AG04450 (cell line): ENCODE measurements around the gene FAM131B. TPM values are rescaled to one million over a fixed set of nuclear protein-coding genes. Genes with fewer than 3 reads are reported as not detected.

ENCODE experiments used
- CTCF ChIA-PET: fragments of 300-600, 350-600 bp; formaldehyde crosslinking; extraction: SDS; loops from one replicate; lab custom pipeline; 2022; ENCODE audit warnings: antibody characterized with exemption, inconsistent platforms; lab: Charles Lee
- POLR2A ChIA-PET: fragments of 350-600 bp; formaldehyde crosslinking; extraction: SDS; loops from one replicate; lab custom pipeline; 2021; ENCODE audit warnings: antibody characterized with exemption, inconsistent platforms; lab: Yijun Ruan, JAX
- DNase-seq: peaks from one replicate; pipeline ENCODE4 v3.0.0-alpha.2; 2011; ENCODE audit warnings: low read depth, low spot score
- H3K27ac ChIP-seq: one replicate; pipeline ENCODE4 v1.5.1; 2012; ENCODE audit warnings: low read depth, low read length, control low read depth
- H3K27me3 ChIP-seq: one replicate; pipeline ENCODE4 v1.6.0; 2012; ENCODE audit warnings: low read length; ENCODE audit not compliant: control insufficient read depth, insufficient read depth
- H3K4me3 ChIP-seq: 2 replicates; pipeline ENCODE4 v1.5.1; 2011; ENCODE audit warnings: mild to moderate bottlenecking, low read depth, low read length, control low read depth
- H3K9me3 ChIP-seq: 2 replicates; pipeline ENCODE4 v1.5.1; 2012; ENCODE audit warnings: low read length; ENCODE audit not compliant: control insufficient read depth, insufficient read depth
- CTCF ChIP-seq: IDR thresholded peaks from 2 replicates; pipeline ENCODE4 v1.5.1; 2011; ENCODE audit warnings: low read depth, low read length, control low read depth, inconsistent platforms
- polyA minus RNA-seq: library from RNA; depleted of rRNA, polyadenylated mRNA; stranded (reverse); fragments of >200 nt; gene quantifications from 2 replicates; pipeline ENCODE4 v1.2.3, GENCODE V29; 2011; rRNA and poly(A)+ RNA removed
- polyA plus RNA-seq: library from polyadenylated mRNA; depleted of rRNA; stranded (reverse); fragments of >200 nt; gene quantifications from 2 replicates; pipeline ENCODE4 v1.2.3, GENCODE V29; 2011; rRNA removed

The FAM131B gene
- polyA plus RNA-seq, result 3.1 and 4.2 TPM in 2 replicates
- polyA minus RNA-seq, result 6.9 and 7.0 TPM in 2 replicates

DNA sequence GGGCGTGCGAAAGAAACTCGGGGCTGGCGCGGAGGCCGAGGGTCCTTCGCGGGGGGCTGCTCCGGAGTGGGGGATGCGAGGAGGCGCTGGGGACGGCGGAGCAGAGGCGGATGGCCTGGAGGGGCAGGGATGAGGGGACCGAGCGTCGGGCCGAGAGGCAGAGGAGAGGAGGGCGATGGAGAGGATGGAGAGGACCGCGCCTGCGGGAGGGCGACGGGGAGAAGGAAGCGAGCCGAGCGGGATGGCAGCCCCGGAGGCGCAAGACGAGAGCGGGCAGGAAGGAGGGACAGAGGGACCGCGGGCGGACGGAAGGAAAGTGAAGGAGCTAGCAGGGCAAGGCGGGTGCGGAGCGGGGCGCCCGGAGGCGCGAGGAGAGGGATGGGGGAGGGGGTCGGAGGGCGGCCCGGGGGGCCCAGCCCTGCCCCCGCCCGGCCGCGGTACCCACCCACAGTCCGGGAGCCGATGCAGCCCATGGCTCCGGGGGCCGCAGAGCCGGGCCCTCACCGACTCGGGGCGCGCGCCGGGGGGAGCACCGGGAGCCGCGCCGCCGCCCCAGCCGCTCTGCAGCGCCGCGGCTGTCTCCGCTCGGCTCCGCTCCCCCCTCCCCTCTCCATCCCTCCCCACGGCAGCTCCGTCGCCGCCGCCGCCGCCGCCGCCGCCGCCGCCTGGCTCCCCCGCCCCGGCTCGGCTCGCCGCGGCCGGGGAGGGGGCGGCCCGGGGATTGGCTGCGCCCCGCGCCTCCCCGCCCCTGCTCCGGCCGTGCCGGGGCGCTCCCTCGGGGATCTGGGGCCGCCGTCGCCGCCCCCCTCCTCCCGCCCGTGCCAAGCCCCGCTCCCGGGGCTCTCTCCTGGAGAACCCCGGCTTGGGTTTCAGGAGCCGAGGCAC lies at the start of gene FAM131B:
Gene FAM131B, minus strand, starts transcription at position 583 of the 885 bp plus-strand sequence. Its CDS starts 110 bp downstream, at position 473.
- Histone ChIP-seq H3K9me3 (no peaks in the 10 kb centered on the region; the same call in 1 of the 2 replicates), H3K4me3 (peak within 1 kb of the TSS; percentile 69), H3K27ac (no peak within 1 kb of the TSS), H3K27me3 (peaks cover 38% of the 10 kb centered on the region)
- DNase-seq, result no peak
- POLR2A ChIA-PET, result no interaction called here
- CTCF ChIA-PET, result interaction anchor here (0.5 kb wide), 1 partner anchor 1839 kb away, joined by 3 read pairs; no protein-coding TSS in a partner anchor
- no peak for TF ChIP-seq CTCF

GRCh38 chr7:143411976-143412708 lies 49.6 kb upstream of the FAM131B start:
- ChIA-PET CTCF (no interaction called here), POLR2A (no interaction called here)
- TF ChIP-seq CTCF, result no peak
- H3K27me3 ChIP-seq, result peaks cover 2% of the 10 kb centered on the region
- H3K4me3 ChIP-seq, result no peak overlapping the region
- H3K27ac ChIP-seq, result no peak overlapping the region
- DNase-seq, result no peak
- no peaks in the 10 kb centered on the region for H3K9me3 ChIP-seq

DNA sequence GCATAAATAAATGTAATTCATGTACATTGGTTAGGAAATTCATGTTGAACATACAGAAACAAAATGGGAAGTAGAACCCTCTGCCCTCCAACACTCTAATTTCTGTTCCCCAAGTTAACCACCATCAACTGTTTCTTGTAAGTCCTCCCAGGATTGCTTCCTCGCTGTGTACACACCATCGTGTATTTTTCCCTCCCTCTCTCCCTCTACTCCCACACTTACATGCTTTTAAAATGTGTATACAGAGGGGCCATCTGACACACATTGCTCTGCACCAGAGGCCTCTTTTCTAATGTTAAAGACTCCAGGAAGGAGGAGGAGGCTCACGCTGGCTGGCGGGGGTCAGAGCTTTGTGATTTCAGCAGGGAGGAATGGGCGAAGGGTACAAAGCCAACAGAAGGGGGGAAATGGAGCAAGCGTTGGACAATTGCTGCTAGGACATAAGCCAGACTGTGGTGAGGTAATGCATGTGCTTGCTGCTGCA lies 48.0 kb upstream of the FAM131B start:
- no peaks in the 10 kb centered on the region for H3K9me3 ChIP-seq
- TF ChIP-seq CTCF, result no peak
- CTCF ChIA-PET, result interaction anchor here (1.3 to 2.6 kb wide), 2 partner anchors 31 to 170 kb away, joined by 5 to 8 read pairs; no protein-coding TSS in a partner anchor
- peaks cover 10% of the 10 kb centered on the region for H3K27me3 ChIP-seq
- peak overlapping the region; percentile 11 for H3K27ac ChIP-seq
- DNase-seq, result no peak
- POLR2A ChIA-PET, result interaction anchor here (1.0 kb wide), 1 partner anchor 19 kb away, joined by 3 read pairs; no protein-coding TSS in a partner anchor
- H3K4me3 ChIP-seq, result no peak overlapping the region

DNA sequence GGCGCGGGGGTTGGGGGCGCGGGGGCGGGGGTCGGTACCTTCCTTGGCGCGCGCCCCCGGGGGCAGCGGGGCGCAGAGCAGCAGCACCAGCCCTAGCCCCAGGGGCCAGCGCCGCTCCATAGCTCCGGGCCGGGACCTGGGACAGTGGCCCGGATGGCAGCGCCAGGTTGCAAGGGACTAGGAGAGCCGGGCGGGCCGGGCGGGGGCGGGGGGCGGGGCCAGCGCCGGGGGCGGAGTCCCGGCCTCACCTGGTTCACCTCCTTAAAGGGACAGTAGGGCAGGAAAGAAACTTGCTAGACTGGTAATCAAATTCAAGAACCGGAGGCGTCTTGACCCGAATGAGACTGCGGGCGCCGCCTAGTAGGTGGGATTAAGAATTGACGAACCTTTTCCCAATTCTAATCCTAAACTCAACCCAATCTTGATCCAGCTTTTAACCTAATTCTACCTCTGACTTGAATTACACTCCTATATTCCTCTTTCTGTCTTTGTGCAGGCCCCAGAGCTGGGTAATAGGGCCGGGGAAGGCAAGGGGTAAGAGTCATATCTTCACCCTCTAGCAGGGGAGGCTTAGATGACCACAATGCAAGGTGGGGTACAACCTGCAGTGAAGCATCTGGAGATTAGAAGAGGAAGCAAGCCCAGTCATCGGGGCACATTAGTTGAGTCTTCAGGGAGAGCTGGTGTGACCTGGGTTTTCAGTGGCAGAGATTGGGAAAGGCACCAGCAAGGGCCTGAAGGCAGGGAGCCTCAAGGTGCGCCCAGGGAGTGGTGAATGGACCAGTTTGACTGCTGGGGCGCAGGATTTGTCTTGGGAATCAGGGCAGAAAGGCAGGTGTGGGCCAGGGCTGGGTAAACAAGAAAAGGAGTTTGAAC lies 46.4 kb upstream of the FAM131B start, which contains the start of gene EPHA1:
Gene EPHA1, minus strand, starts transcription at position 171 of the 876 bp plus-strand sequence. Its CDS starts 51 bp downstream, at position 120.
- Histone ChIP-seq H3K4me3 (no peak within 1 kb of the TSS), H3K27me3 (peaks cover 13% of the 10 kb centered on the region), H3K9me3 (no peaks in the 10 kb centered on the region), H3K27ac (no peak within 1 kb of the TSS)
- DNase-seq, result no peak
- CTCF ChIA-PET, result interaction anchor here (0.6 to 7.9 kb wide), 3 partner anchors 7 to 1131 kb away, joined by 3 to 56 read pairs (median 8); no protein-coding TSS in a partner anchor
- POLR2A ChIA-PET, result no interaction called here
- peak; percentile 25 for TF ChIP-seq CTCF
